ENCODE measurements around the gene KCNC1.

The KCNC1 gene

DNA sequence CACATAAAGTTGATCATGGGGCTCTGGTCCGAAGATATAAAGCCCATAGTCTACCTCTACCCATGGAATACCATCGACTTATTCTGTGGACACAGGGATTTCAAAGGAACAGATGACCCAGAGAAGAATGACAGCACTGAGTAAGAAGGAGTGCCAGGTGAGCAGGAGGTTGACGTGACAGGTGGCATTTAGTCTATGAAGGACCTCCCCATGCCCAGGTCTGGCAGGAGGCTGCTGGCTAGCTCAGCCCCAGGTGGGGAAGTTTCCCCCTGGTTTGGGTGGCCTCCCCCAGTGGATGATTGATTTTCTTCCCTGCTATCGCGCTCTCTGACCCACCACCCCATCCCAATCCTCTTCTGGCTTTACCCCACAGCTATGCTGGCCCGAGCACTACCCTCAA lies 39.1 kb downstream of the KCNC1 start:
- no peak for DNase-seq (ENCODE audit: low spot score)

DNA sequence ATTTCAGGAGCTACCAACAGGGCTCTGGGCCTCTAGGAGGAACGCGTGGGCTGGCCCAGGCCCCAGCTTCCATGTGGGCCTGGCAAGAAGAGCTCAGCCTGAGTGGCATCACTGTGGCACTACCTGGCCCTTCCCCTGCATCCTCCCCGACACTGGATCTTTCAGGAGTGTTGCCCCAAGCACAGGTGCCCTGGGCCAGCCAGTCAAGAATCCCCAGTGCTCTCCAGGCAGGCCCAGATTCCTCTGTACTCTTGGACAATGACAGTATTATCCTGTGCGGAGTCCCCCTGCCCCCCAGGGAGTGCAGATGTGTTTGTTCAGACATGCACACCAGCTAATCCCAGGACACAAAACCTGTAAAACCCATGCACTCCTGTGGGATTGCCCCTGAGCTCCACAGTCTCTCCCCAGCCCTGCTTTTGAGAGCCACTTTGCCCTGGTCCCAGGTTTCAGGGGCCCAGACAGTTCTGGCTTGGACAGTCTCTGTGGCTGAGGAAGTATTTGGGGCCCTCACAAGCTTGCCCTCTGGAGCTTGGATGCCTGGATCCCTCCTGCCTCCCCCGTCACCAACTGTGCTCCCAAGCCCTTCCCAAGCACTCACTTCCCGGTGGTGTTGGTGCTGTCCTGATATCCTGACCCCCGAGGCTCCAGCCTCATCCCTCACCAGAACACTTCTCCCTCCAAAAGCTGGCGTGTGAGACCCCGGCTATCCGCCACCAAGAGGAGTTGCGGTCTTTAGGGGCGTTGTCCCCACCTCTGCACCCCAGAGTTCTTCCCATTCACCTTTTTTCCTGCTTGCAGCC lies 39.9 kb downstream of the KCNC1 start:
- no peak for DNase-seq (ENCODE audit: low spot score)

DNA sequence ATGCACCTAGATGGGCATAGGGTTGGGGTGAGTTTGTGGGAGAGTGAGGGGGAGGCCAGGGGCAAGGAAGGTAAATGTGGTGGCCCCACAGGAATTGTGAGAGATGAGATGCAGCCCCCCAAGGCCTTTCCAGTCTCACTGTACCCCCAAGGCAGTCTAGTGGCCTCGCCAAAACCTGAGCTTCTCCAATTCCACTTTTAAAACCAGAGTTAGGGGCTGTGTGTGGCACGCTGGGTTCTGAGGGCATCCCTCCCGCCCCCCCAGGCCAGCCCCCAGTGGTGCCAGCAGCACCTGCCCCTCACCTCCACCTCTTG lies 40.4 kb downstream of the KCNC1 start:
- no peak for DNase-seq (ENCODE audit: low spot score)

DNA sequence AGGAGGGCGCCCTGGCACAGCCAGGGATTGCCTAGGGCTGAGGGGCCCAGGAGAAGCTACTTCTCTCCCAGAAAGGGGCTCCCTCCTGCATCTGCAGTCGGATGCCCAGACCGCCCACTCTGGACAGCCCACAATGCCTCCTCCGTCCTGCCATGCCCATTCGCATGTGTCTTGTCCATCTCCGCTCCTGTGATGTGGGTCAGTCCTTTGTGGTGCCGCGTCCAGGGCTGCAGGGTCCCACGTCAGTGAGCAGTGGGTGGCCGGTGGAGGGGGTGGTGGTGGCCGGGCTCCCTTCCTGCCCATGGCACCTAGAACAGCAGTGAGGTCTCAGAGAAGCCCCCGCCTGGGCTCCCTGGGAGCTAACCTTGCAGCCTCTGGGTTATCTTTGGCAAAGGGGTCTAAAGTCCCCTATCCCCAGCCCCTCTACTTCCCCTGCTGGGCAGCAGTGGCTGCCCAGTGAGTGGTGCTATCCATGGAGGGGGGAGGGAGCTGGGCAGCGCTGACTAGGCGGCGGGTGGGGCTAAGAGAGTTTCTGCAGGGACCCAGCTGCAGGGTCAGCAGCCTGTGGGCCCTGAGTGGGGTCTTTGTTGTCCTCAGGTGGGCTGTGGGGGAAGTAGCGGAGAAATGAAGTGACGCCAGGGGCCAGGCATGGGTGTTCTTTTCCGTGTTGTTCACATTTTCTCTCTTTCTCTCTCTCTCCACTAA lies 41.1 kb downstream of the KCNC1 start:
- no peak for DNase-seq (ENCODE audit: low spot score)

DNA sequence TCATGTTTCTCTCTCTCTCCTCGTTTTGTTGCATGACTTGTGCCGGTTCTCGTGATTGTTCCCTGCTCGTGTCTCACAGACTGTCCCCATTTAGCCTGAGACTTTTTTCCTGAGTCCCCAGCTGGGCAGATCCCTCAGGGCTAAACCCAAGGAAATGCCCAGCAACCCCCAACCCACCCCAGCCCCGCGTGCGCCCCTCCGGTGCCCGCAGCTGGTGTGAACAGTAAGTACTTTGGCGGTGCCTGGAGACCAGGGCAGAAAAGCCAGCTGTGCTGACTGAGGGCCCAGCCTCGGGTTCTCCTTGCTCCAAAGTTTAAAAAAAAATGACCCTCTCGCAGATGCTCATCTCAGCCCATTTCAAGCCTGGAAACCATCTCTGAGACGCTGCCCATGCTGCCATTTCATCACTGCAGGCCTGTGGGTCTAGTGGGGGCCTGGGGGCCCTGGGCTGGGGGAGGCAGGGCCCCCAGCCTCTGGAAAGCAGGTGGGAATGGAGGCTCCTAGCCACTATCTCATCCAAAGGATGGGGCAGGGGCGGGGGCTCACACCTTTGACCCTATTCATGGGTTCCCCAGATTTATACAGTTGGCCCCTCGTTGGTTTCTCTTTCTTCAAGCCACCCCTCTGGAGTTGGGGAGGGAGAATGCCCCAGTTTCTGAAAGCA lies 41.8 kb downstream of the KCNC1 start:
- no peak for DNase-seq (ENCODE audit: low spot score)

DNA sequence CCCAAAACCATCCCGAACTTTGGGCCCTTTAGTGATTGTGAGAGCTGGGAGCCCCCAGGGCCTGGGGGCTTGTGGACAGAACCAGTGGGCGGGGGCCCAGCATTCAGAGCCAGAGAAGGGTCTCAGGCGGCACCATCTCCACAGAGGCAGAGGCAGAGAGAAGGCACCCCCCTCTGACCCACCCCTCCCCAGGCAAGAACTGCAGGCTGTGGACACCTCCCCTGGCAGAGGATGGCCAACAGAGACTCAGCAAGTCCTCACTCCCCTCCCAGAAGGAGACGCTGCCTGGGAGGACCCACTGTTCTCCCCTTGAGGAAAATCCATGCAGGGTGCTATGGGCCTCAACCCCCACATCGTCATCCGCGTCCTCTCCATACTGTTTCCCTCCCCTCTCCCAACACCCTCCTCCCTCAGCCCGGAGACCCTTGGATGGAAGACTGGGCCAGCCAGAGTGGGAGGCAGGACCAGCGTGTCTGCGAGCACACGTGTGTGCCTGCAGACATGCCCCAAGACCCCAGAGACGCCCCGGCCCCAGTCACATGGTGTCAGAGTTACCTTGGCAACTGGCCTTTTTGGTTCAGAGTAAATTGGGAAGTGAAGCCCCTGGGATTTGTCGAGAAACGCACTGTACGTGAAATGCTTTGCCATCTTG lies 42.6 kb downstream of the KCNC1 start:
- DNase-seq (ENCODE audit: low spot score), result no peak

DNA sequence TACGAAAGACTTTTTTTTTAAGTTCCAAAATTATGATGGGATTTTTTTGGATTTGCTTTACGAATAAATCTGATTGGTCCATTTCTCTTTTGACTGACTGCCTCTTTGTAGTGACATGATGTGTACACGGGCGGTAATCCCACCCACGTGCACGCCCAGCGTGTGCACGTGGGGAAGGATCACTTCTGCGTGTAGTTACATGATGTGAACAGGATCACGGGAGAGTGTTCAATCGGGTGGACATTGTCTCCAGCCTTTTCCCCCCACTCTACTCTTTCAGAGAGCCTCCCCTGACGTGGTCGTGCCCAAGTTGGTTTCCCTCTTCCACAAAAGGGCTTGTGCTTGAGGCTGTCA lies 43.1 kb downstream of the KCNC1 start:
- no peak for DNase-seq (ENCODE audit: low spot score)

DNA sequence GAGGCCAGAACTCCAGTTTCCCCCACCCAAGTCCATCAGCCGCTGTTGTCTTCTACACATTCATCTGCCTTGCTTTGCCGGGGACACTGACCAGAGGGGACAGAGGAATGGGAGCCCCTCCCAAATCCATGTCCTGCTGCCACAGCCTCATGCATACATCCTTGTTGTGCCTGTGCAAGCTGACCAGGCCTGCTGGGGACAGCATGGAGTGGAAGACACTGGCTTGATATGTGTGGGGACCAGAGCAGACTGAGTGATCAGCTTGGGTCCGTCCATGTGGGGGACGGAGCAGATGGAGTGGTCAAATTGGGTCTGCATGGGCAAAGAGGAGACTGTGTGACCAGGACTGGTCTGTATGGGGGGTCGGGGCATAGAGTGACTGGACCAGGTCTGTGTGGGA lies 43.8 kb downstream of the KCNC1 start:
- DNase-seq (ENCODE audit: low spot score), result no peak

DNA sequence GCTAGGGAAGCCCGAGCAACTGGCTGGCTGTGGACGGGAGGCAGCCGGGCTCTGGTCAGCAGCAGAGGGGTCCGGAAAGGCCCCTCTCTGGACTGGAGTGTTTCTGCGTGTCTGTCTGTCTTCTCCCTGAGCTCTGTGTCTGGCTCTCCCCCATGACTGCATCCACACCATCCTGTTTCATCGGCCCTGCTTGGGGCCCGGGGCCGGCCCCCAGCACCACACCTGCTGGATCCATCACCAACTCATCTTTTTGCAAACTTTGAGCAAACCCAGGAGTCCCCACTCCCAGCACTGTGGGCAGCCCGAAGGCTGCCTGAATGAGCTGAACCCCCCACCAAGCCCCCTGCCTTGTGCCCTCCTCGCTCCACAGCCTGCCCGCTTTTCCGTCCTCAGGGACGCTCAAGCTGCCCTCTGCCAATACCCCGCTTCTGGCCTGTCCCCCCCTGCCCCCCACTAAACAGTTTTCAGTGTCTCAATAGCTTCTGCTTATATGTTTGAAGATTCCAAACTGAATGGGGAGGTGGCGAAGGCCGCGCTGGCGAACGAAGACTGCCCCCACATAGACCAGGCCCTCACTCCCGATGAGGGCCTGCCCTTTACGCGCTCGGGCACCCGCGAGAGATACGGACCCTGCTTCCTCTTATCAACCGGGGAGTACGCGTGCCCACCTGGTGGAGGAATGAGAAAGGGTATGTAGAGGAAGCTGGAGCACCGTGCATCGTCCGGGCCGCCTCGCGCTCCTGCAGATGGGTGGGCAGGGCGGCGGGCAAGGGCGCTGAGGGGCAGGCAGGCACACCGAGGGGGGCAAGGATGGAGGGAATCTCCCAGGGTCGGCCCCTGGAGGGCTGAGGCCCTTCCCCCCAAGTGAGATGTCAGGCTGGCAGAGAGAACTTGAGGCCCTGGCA lies 44.6 kb downstream of the KCNC1 start:
- DNase-seq (ENCODE audit: low spot score), result no peak

DNA sequence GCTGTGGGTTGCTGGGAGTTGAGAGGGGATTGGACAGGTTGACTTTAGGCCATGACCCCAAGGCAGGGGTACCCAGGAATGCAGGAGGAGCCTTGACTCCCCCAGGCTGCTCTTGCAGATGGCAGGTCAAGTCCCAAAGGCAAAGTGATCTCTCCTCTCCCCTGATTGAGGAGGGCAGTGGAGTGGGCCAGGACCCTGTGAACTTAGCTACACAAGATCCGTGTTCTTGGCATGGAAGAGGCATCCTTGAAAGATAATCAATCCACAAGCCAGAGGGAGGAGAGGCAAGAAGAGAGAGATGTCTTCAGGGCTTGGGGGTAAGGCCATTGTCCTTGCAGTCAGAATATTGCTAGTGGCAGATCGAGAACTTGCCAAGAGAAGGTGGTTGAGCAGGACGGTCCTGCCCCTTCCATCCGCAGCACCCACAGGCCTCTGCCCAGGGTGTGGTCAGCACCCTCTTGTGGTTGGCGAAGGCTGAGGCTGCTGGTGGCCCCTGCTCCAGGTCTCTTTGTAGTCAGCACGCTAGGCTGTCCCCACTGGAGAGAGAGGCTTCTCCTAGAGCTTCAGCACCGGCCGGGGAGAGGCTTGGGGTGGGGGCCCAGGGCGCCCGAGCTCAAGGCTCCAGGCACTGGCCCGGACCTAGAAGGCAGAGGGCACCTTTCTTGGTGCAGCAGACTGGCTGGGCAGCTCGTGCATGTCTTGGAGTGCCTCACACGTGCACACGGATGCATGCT lies 45.4 kb downstream of the KCNC1 start:
- no peak for DNase-seq (ENCODE audit: low spot score)

DNA sequence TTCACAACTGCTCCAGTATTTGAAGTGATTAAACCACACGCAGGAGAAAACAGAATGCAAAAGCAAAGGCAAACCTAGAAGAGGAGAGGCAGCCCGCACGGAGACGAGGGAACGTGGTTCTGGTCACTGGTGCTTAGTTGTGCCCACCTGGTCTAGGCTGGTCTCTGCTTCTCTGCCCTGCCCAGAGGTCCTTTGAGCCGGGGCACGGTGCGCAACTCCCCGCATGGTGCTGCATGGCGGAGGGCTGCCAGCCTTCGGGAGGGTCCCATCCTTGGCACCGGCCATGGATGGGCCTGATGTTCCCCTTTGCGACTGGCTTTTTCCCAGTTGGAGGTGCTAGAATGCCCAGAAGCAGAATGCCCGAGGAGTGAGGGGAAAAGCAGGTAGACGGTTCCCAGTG lies 46.1 kb downstream of the KCNC1 start:
- DNase-seq (ENCODE audit: low spot score), result no peak

DNA sequence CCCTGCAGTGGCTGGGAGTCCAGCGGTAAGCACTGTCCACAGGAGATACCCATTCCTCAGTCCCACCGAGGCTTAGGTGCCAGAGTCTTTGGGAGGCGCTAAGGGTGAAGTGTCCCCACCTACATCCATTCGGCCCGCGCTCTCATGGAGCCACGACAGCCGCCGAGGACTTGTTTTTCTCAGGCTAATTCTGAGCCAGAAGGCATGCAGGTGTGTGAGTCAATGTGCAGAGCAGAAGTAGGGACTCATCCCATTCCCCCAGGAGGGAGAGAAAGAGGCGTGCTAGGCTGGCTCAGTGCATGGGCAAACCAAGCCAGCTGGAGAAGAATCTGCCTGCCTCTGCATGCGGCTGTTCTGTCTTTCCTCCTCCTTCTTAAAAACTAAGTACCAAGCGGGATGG lies 46.6 kb downstream of the KCNC1 start:
- no peak for DNase-seq (ENCODE audit: low spot score)

DNA sequence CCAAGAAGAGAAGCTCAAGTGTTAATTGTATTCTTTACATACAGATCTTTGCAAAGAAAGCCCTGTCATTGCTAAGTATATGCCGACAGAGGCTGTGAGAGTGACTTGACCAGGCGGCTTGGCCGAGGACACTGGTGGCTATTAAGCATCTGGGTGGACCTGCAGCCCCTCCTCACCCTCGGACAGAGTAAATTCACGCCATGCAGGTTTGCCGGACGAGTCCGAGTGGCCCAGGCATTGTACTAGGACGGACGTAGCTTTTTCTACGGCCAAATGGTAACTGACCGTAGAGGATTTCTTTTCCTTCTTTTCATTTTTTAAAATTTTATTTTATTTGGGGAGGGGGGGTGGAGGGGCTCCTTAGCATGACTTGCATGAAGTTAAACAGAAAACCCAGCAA lies 47.0 kb downstream of the KCNC1 start:
- no peak for DNase-seq (ENCODE audit: low spot score)

DNA sequence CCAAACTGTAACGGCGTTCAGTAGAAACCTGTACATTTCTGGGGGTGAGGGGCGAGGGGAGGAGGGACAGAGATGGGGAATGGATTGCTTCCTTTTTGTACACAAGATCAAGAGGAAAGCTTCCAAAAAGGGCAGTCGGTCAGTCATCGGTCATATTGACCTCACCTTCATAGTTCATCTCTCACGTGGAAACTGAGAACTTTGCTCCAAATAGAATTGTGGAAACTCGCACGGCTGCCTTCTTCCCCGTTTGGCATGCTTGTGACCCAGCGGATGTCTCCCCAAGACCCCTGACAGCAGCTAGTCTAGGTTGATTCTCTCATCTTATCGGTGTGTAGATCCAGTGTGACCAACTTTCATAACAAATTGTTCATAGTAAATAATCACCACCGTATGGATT lies 47.6 kb downstream of the KCNC1 start:
- DNase-seq (ENCODE audit: low spot score), result no peak

DNA sequence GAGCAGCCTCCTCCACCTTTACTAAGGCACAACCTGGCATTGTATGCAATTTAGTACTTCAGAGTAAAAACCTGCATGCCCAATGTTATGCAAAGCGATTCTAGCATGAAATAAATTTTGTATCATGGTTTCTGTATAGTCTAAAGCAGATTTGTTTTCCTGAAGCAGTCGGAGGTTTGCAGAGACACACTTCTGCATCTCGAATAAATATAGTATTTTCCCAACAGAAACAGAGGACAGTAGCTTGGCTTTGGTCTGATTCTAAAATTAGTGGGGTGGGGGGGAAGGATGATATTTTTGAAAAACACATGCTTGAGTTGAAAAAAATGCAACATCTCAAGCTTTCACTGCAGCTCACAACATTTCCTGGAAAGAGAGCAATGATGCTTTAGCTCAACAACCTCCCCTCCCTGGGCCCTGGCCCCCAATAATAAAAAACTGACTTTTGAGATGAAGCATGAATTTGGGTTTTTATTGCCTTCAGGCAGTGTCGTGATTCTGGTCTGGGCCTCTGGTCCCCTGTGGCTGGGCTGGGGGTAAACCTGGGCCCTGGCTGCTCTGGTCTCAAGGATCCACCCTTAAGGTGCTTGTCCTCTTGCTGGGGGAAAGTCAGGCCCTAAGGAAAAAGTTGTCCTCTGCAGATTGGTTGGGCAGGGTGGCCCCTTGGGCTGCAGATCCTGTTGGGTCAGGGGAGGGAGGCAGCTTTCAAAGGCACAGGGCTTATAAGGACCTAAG lies 48.2 kb downstream of the KCNC1 start:
- DNase-seq (ENCODE audit: low spot score), result no peak

DNA sequence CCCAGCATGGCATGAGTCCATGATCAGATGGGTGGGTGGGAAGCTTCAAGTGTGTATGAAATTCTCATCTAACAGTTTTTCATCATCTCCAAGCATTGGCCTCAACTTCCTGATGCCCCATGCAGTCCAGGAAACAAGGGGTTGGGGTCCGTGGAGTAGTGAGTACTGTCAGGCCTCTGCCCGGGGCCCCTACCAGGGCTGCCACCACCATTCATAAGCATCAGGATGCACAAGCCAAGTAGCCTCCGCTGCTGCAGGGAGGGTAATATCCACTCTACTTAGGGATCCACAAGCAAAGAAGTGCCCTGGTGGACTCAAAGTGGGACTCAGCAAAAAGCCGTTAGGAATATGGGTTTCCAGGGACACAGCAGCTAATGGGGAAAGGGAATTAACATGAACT lies 49.3 kb downstream of the KCNC1 start:
- DNase-seq (ENCODE audit: low spot score), result no peak

DNA sequence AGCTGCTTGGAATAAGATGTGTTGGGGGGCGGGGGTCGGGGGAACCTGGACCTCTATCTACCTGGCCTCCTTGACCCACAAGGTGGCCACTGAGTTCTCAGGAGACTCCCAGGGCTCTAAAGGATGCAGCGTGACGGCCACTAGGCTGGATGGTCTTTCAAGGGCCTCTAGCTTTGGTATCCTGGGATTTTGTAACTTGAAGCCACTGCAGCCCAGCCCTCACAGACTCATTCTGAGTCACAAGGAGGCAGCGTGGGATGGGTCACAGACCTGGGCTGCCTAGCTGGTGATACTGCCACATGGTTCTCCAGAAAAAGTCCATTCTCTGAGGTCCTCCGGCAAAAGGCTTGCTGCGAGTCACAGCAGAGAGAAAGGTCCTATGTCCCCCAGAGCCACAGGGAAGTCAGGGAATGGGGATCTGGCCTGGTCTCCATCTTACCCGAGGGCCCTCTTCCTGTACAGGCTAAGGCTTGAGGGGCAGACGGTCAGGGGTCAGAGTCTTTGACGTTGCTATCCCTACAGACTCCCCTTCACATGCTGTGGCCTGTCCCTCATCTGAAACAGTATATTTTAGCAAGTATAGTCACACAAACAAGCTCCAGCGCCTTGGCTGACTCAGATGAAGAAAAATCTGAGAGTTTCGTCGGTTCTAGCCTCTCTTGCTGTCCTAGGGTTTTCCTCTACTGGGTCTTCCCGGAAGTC lies 52.4 kb downstream of the KCNC1 start:
- no peak for DNase-seq (ENCODE audit: low spot score)

DNA sequence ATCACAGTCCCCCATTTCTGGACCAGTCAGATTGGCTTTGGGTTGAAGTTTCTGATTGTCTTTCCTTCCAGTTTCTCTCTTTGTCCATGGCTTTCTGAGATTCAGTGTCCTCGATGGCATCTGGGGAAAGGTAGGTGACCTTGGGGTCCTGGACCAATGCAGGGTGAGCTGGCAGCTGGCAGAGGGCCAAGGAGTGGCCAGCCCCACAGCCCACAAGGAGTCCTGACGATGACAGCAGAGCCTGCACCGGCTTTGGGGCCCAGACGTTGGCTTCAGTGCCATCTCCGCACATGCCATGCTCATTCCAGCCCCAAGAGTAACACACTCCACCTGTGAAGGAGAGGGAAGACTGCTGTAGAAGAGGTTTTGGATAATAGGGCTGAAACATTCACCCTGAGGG lies 53.5 kb downstream of the KCNC1 start:
- DNase-seq (ENCODE audit: low spot score), result no peak

DNA sequence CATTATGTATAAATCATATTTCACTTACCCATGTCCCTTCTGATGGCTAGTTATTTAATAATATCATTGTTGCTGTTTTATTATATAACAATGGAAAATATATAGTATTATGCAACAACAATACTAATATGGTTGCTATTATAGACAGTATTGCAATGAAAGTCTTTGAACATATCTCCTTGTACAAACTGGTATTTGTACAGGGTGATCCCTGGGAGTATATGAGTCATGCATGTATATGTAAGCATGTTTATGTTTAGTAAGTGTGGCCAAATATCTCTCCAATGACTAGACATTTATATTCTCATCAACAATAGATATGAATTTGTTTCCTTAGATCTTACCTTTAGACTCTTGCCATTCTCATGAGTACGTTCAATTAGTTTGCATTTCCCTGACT lies 55.9 kb downstream of the KCNC1 start:
- DNase-seq (ENCODE audit: low spot score), result no peak

DNA sequence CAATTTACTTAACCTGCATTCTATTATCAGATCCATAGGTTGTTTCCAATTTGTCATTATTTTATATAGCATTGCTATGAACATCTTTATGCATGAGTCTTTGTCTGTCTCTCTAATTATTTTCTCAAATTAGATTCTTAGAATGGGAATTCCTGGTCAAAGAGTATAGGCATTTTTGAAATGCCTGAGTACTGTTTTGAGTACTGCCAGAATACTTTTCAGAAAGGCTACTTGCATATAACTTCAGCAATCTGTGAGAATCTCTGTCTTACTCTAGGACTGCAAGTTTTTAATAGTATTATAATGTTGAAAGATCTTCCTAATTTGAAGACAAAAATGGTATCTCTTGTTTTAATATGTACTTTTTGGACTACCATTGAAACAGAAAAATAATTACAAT lies 56.6 kb downstream of the KCNC1 start:
- DNase-seq (ENCODE audit: low spot score), result no peak

All from NAMALWA (cell line).